Adrenal gland (tissue), 5 donors: ENCODE results near the gene YBX1.
A peak's percentile ranks its signal among the peaks of the same experiment; 100 is the strongest.

Source experiments
- CTCF ChIP-seq, 6 experiments: fragments of 450-650 bp in 4 of 6; fragments of 200-600 bp in 2 of 6; sonication (generic) in 1 of 6; IDR thresholded peaks; 1 replicate in 5 of 6; 2 replicates in 1 of 6; pipeline versions ENCODE4 v1.5.1 to v1.8.0; 2016 to 2021; ENCODE audit warnings: antibody characterized with exemption in 6 of 6, mild to moderate bottlenecking in 2 of 6, moderate library complexity in 1 of 6
- POLR2A ChIP-seq, 2 donors: fragments of 450-650 bp; IDR thresholded peaks; one replicate each; pipeline ENCODE4 v1.6.1; 2017; ENCODE audit warnings: antibody characterized with exemption in 2 of 2, mild to moderate bottlenecking in 2 of 2, moderate library complexity in 1 of 2
- donor health status: DM: no; HTN: no; CAD: no.

GRCh38 chr1:42747125-42747524, 64.9 kb downstream of the YBX1 start:
- TF ChIP-seq POLR2A (IDR thresholded peaks at IDR 0.05) (no peak), CTCF (IDR thresholded peaks at IDR 0.05) (peak; percentile 19 to 64 (median 50))
